ENCODE measurements around the gene SULT2B1.

The SULT2B1 gene

DNA sequence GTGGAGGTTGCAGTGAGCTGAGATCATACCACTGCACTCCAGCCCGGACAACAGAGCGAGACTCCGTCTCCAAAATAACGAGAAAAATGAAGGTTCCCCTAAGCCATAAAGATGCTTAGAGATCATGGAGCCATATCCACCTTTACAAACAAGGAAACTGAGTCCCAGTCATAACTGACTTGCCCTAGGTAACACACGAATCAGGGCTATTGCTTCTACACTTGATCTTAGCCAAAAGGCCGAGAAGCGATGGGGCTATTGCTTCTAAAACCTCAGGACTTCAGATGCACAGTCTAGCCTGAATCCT lies 82.0 kb downstream of the SULT2B1 start:
- no peak for ATAC-seq (replicated peaks; ENCODE audit: extremely low read depth, poor library complexity, severe bottlenecking)
- H3K4me3 Mint-ChIP-seq: peak overlapping the region; percentile 85
- H3K4me1 Mint-ChIP-seq: peaks cover 35% of the 10 kb centered on the region
- H3K36me3 Mint-ChIP-seq (ENCODE audit: insufficient read depth): peaks cover 42% of the 10 kb centered on the region
- H3K27me3 Mint-ChIP-seq: no peaks in the 10 kb centered on the region
- no peaks in the 10 kb centered on the region for H3K9me3 Mint-ChIP-seq
- no peak for DNase-seq (ENCODE audit: low spot score in 2 of 2)
- peak overlapping the region; percentile 79 for H3K27ac Mint-ChIP-seq (ENCODE audit: low read depth)

DNA sequence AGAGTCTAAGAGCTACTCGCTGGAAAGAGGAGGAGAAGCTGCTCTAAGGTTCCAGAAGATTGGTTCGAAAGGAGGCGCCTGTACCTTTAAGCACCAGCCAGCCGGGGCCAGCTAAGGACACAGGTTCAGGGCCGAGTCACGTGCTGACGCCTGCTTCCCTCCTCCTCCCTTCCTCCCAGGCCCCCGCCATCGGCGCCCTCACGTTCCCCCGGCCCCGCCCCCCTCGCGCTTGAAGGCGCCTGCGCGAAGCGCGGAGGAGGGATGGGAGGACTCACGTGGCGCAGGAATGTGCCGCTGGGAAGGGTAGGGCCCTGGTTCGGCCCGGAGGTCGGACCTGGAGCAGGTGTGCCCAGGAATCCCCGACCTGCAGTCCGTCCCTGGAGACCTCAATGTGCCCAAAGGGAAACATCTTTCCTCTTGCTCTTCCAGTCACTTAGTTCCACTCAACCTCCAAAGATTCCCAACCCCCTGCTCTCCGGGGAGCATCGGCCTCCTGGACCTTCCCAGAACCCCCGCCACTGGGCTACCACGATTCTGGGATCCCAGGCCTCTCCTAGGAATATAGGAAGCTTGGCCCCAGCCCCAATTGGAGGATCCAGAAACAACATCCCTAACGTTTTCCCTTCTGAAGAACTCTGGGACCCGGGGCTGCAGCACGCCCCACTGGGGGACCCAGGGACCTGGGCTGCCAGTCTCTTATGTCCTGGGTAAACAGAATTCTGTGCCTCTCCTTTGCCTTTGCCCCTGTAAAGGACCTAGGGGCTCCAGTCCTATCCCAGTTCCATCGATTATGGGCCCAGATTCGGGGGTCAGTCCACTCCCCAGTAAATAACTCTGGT lies 82.7 kb downstream of the SULT2B1 start:
- Mint-ChIP-seq H3K4me1 (peaks cover 39% of the 10 kb centered on the region), H3K27me3 (no peaks in the 10 kb centered on the region), H3K27ac (ENCODE audit: low read depth) (peak overlapping the region; percentile 79), H3K9me3 (no peaks in the 10 kb centered on the region), H3K36me3 (ENCODE audit: insufficient read depth) (peaks cover 41% of the 10 kb centered on the region), H3K4me3 (peak overlapping the region; percentile 85)
- DNase-seq (ENCODE audit: low spot score in 2 of 2): peak; percentile 70 to 76
- ATAC-seq (replicated peaks; ENCODE audit: extremely low read depth, poor library complexity, severe bottlenecking): no peak

GRCh38 chr19:48635263-48635965 lies 83.4 kb downstream of the SULT2B1 start:
- Mint-ChIP-seq H3K36me3 (ENCODE audit: insufficient read depth) (peaks cover 40% of the 10 kb centered on the region), H3K27me3 (no peaks in the 10 kb centered on the region), H3K4me3 (peak overlapping the region; percentile 85), H3K9me3 (no peaks in the 10 kb centered on the region), H3K4me1 (peaks cover 45% of the 10 kb centered on the region), H3K27ac (ENCODE audit: low read depth) (peak overlapping the region; percentile 79)
- ATAC-seq (replicated peaks; ENCODE audit: extremely low read depth, poor library complexity, severe bottlenecking): no peak
- DNase-seq (ENCODE audit: low spot score in 2 of 2): peak; percentile 39 to 47

DNA sequence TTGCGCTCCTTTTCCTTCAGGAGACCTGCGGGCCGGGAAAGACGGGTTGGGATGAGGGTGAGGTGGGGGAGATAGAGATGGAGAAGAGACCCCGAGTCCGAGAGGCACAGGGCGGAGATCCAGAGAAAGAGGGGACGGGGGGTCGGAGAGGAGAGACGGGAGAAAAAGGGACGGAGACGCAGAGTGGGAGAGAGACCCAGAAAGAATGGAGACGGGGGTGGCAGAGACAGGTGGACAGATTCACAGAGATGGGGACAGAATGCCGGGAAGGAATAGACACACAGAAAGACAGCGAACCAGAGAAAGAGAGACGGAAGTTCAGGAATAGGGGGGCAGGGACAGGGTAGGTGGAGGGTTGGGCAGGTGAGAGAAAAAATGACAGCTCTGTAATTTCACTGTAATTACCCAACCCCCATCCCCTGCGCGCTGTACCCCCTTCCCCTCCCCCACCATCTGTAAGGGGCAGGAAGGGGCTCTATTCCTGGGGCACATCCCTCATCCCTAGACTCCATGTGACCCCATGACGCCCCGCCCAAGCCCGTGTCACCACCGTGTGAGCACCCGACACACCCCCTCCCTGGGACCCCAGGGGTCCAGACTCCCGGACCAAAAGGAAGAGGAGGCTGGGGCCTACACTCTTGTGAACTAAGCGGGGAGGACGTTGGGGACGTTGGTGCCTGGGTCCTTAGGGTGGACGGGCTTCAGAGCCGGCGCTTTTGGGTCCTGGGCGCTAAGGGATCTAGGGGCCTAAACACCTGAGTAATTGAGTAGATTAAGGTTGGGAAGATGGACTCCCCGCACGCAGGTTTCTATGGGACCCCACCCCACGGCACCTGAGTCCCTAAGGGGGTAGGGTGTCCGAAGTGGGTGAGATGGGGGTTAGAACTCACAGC lies 84.2 kb downstream of the SULT2B1 start:
- Mint-ChIP-seq H3K27ac (ENCODE audit: low read depth) (peak overlapping the region; percentile 79), H3K9me3 (no peaks in the 10 kb centered on the region), H3K27me3 (no peaks in the 10 kb centered on the region), H3K36me3 (ENCODE audit: insufficient read depth) (peaks cover 38% of the 10 kb centered on the region), H3K4me3 (peak overlapping the region; percentile 85), H3K4me1 (peaks cover 45% of the 10 kb centered on the region)
- DNase-seq (ENCODE audit: low spot score in 2 of 2) (no peak), ATAC-seq (replicated peaks; ENCODE audit: extremely low read depth, poor library complexity, severe bottlenecking) (no peak)

DNA sequence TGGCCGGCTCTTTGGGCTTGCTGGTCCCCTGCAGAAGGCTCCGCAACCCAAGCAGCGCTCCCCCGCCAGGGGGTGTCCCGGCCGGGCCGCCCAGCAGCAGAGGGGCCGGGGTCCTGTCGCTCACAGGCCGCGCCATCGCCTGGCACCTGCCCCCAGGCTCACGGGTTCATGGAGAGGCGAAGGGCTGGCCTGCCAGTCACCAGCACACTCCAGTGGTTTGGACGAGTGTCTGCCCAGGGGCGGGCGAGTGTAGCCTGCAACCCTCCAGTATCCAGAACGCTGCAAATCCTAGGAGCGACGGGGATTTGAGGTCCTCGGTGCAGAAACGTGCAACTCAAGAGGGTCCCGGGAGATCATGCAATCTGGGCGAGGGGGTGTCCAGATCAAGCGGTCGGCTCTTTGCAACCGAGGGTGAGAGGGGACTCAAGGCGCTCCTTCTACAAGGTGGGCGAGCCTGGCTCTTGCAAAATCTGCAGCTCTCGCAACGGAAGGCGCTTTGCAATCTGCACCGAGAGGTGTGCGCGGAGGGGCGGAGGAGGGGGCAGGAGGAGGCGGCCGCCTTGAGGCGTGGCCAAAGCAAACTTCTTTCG lies 85.0 kb downstream of the SULT2B1 start, which contains the start of gene DBP:
TSS of gene DBP (minus strand) at position 521 of the 590 bp plus-strand sequence. CDS start at position 136, 385 bp downstream.
- ATAC-seq (replicated peaks; ENCODE audit: extremely low read depth, poor library complexity, severe bottlenecking): no peak
- Mint-ChIP-seq H3K4me1 (peaks cover 45% of the 10 kb centered on the region), H3K4me3 (peak within 1 kb of the TSS; percentile 85), H3K27me3 (no peaks in the 10 kb centered on the region), H3K36me3 (ENCODE audit: insufficient read depth) (peaks cover 32% of the 10 kb centered on the region), H3K9me3 (no peaks in the 10 kb centered on the region), H3K27ac (ENCODE audit: low read depth) (peak within 1 kb of the TSS; percentile 97)
- no peak for DNase-seq (ENCODE audit: low spot score in 2 of 2)

- H3K27me3 Mint-ChIP-seq: no peaks in the 10 kb centered on the region
- H3K4me3 Mint-ChIP-seq: peak overlapping the region; percentile 85
- no peaks in the 10 kb centered on the region for H3K9me3 Mint-ChIP-seq
- H3K27ac Mint-ChIP-seq (ENCODE audit: low read depth): peak overlapping the region; percentile 97
- H3K36me3 Mint-ChIP-seq (ENCODE audit: insufficient read depth): peaks cover 27% of the 10 kb centered on the region
- ATAC-seq (replicated peaks; ENCODE audit: extremely low read depth, poor library complexity, severe bottlenecking): peak; percentile 79
- peaks cover 45% of the 10 kb centered on the region for H3K4me1 Mint-ChIP-seq
- DNase-seq (ENCODE audit: low spot score in 2 of 2): peak; percentile 97 to 100
These were observed 85.5 kb downstream of the SULT2B1 start for GRCh38 chr19:48637449-48637947.

GRCh38 chr19:48637948-48638830 lies 86.2 kb downstream of the SULT2B1 start:
- ATAC-seq (replicated peaks; ENCODE audit: extremely low read depth, poor library complexity, severe bottlenecking): peak; percentile 47
- H3K4me3 Mint-ChIP-seq: peak overlapping the region; percentile 85
- H3K9me3 Mint-ChIP-seq: no peaks in the 10 kb centered on the region
- peaks cover 45% of the 10 kb centered on the region for H3K4me1 Mint-ChIP-seq
- peak overlapping the region; percentile 97 for H3K27ac Mint-ChIP-seq (ENCODE audit: low read depth)
- H3K27me3 Mint-ChIP-seq: no peaks in the 10 kb centered on the region
- DNase-seq (ENCODE audit: low spot score in 2 of 2): peak; percentile 62 to 85
- peaks cover 26% of the 10 kb centered on the region for H3K36me3 Mint-ChIP-seq (ENCODE audit: insufficient read depth)

DNA sequence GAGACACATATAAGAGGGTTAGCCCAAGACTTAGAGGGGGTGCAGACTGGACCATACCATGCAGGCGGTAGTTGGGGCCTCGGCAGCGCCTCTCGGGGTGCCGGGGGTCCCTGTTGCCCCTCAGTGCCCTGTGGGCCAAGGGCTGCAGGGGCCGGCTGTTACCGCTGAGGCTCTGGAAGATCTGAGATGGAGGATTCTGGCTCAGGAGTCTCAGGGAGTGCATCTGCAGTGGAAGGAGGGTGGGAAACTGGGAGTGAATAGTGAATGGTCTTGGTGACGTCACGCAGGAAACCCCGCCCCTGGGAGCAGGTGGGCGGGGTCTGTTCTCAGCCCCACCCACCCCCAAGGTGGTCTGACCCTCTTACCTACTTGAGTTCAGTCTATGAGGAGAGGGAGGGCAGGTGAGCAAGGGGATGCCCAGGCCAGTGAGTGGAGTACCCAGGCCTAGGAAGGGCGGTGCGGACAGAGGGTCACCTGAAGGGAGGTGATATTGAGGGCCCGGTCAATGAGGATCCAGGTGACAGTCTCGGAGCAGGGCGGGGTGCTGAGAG lies 86.9 kb downstream of the SULT2B1 start:
- ATAC-seq (replicated peaks; ENCODE audit: extremely low read depth, poor library complexity, severe bottlenecking): no peak
- H3K4me3 Mint-ChIP-seq: peak overlapping the region; percentile 85
- no peaks in the 10 kb centered on the region for H3K27me3 Mint-ChIP-seq
- peak overlapping the region; percentile 97 for H3K27ac Mint-ChIP-seq (ENCODE audit: low read depth)
- peaks cover 26% of the 10 kb centered on the region for H3K36me3 Mint-ChIP-seq (ENCODE audit: insufficient read depth)
- H3K9me3 Mint-ChIP-seq: no peaks in the 10 kb centered on the region
- no peak for DNase-seq (ENCODE audit: low spot score in 2 of 2)
- H3K4me1 Mint-ChIP-seq: peaks cover 45% of the 10 kb centered on the region

DNA sequence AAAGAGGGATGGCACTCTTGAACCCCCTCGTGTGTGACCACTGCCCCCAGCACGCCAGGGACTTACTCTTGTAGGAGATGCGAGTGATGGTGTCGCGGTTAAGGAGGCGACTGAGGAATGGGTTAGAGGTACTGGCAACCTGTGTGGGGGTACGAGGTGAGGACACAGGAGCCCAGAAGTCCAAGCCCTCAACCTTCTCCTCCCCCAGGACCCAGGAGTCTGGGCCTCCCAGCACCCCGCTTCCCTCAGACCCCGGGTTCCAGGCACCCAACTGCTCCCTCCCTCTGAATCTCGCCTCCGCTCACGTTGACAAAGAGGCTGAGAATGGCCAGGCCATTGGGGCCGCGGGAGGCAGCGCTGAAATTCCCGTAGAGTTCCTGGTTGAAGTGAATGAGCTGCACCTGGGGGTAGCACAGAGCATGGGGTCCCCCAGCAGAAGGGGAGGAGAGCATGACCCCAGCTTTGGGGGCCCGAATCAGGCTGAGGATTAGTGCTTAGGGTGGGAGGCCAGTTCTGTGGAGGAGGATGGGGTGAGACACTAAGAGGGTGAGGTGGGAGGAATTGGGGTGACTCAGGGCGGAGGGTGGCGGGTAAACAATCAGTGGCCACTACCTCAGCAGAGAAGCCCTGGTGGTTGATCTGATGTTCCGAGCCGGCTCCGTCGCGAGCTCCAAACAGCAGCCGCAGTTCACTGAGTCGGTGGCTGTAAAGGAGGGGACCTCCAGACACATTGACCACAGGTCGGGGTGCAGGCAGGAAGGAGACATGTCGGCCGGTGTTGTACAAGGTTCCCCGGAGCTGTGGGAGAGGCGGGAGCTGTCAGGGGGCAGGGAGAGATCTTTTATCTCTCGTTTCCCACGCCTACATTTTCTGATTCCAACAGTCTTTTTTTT lies 87.8 kb downstream of the SULT2B1 start:
- H3K36me3 Mint-ChIP-seq (ENCODE audit: insufficient read depth): peaks cover 23% of the 10 kb centered on the region
- ATAC-seq (replicated peaks; ENCODE audit: extremely low read depth, poor library complexity, severe bottlenecking): no peak
- H3K9me3 Mint-ChIP-seq: no peaks in the 10 kb centered on the region
- DNase-seq (ENCODE audit: low spot score in 2 of 2): no peak
- peak overlapping the region; percentile 97 for H3K27ac Mint-ChIP-seq (ENCODE audit: low read depth)
- H3K27me3 Mint-ChIP-seq: no peaks in the 10 kb centered on the region
- H3K4me3 Mint-ChIP-seq: peak overlapping the region; percentile 61
- peaks cover 44% of the 10 kb centered on the region for H3K4me1 Mint-ChIP-seq

GRCh38 chr19:48641850-48642249 lies 89.9 kb downstream of the SULT2B1 start:
- no peaks in the 10 kb centered on the region for H3K27me3 Mint-ChIP-seq
- no peak for DNase-seq (ENCODE audit: low spot score in 2 of 2)
- no peak for ATAC-seq (replicated peaks; ENCODE audit: extremely low read depth, poor library complexity, severe bottlenecking)
- peaks cover 16% of the 10 kb centered on the region for H3K36me3 Mint-ChIP-seq (ENCODE audit: insufficient read depth)
- H3K9me3 Mint-ChIP-seq: no peaks in the 10 kb centered on the region
- H3K4me1 Mint-ChIP-seq: peaks cover 52% of the 10 kb centered on the region
- H3K4me3 Mint-ChIP-seq: no peak overlapping the region
- no peak overlapping the region for H3K27ac Mint-ChIP-seq (ENCODE audit: low read depth)
